NCI-H2171 treated with DMSO at 0.1 percent for 48 hours (cell line): ENCODE data around the gene FGFR2.

ENCODE experiments used
- DNase-seq: peaks from one replicate; lab custom pipeline; 2025; lab: John Stamatoyannopoulos, UW

Gene FGFR2

GRCh38 chr10:121452581-121452980 lies 145.7 kb downstream of the FGFR2 start:
- DNase-seq: no peak

DNA sequence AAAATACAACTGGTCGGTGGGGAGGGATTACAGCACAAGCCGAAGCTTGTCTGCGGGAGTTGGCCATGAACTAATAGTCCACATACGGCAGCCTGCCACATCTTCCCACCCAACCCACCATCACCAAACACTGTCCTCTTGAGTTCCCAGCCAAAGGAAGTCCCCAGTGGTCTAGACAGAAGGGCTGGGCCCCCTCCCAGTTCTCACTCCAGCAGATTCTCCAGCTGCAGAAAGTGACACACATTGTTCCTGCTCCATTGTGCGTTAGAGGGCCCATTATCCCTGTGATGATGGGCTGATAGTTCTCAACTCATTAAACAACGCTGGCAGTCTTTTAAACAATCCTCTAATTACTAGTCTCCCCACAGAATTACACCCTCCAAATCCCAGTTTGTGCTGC lies 148.0 kb downstream of the FGFR2 start:
- DNase-seq: no peak

DNA sequence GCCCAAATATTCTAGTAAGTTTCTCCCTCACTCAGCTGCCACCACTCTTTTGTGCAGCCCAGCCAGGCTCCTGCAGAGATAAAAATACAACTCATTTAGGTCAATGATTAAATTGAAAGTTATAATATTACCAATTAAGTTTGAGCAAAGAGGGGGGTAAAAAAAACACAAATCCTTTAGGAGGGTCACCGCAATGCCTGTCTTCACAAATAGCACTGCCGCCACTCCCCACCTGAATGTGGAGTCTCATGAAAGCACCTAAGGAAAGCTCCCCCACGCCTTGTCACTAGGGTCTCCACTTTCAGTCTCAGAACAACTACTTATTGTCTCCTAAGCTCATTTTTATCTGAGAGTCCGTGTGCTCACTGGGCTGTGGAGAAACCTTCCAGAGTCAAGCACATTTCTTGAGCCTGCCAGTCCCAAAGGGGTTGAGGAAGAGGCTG lies 148.7 kb downstream of the FGFR2 start:
- DNase-seq: no peak

- no peak for DNase-seq
Measured at GRCh38 chr10:121448766-121449421, 149.3 kb downstream of the FGFR2 start.

DNA sequence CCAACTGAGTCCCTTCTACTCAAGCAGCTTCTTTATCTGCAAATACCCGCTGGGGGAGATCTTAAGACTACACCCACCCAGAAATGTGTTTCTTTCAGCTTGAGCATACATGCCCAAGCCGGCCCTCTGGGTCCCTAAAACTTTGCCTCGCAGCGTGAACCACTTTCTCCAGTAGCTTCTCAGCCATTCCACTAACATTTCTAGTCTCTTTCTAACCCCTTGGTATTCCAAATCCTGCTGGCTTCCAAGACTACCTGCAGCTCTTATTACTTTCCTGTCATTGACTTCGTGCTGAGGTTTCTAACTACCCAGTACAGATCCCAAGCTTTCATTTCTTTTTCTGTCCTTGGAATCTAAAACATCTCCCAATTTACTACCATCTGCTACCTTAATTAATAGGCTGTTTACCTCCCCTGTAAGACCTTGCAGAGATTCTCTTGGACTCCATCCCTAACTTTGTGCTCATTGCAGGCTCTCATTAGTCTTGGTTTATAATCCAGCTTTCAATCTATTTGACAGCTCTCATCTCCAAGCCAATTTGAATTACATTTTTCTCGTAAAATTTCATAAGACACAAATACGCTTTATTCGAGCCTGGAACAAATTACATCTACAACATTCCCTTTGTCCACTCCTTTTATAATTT lies 153.6 kb downstream of the FGFR2 start:
- DNase-seq: peak; percentile 42

DNA sequence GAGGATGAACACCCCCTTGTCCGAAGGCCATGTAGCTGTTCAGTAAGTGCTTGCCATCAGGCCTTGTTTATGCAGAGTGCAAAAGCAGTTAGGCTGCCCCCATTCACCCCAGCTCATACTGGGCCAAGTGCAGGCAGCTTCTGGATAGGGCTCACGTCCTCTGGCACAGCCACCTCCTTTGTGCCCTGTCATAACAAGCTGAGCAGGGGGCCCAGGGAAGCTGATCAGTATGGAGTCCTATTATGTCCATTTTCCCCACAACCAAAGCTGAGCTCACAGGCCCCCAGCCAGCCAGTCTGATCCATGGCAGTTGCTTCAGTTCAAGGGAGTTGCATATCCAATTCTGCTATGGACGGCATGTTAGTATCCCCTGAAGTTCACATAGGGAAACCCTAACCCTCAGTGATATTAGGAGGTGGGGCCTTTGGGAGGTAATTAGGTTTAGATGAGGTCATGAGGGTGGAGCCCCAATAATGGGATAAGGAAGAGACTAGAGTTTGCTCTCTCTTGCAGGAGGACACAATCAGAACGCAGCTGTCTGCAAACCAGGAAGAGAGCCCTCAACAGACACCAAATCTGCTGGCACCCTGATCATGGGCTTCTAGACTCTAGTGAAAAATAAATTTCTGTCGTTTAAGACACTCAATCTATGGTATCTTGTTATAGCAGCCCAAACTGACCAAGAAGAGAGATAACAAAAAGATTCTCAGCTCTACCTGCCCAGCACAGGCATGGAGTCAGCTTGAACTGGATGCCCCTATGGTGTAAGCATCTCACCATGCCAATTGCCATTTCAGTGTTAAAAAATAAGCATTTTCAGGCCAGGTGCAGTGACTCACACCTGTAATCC lies 155.9 kb downstream of the FGFR2 start:
- no peak for DNase-seq

DNA sequence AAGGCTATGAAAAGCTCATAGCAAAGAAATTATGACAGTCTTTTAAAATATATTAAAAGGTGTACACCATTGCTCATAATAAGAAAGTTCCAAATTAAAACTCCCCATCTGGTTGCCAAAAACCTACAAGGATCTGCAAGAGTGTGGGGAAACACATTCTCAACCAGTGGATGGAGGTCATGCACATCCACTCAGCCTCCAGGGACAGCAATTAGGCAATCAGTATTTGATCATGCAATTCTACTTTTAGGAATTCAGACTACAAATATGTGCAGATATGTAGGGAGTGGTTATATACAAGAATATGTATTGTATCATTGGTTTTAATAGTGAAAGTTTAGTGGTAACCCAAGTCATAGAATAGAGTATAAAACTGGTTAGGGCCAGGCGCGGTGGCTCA lies 157.8 kb downstream of the FGFR2 start:
- no peak for DNase-seq

- no peak for DNase-seq
Measured at GRCh38 chr10:121438333-121438732, 159.9 kb downstream of the FGFR2 start.

GRCh38 chr10:121437596-121437995 lies 160.6 kb downstream of the FGFR2 start:
- no peak for DNase-seq

- peak; percentile 34 for DNase-seq
Measured at GRCh38 chr10:121436630-121437341, 161.5 kb downstream of the FGFR2 start.

- DNase-seq: no peak
Measured at GRCh38 chr10:121436281-121436629, 162.0 kb downstream of the FGFR2 start.

GRCh38 chr10:121435099-121435875 lies 163.0 kb downstream of the FGFR2 start:
- no peak for DNase-seq

- DNase-seq: no peak
Measured at GRCh38 chr10:121433965-121434364, 164.3 kb downstream of the FGFR2 start.

- no peak for DNase-seq
Measured at GRCh38 chr10:121428867-121429266, 169.4 kb downstream of the FGFR2 start.
